CD4-positive, alpha-beta T cell (primary cell): ENCODE results near the gene ECHS1. TPM values are rescaled to one million over a fixed set of nuclear protein-coding genes. Genes with fewer than 3 reads are reported as not detected.
"Not testable (repeated sequence)": the region's sequence is repeated elsewhere in the genome, so short reads cannot be mapped to it uniquely, and the experiment has no call there.

ENCODE experiments used
- ATAC-seq: fragments of 200-7000 bp; cut with Tn5 transposase; one replicate; pipeline ENCODE4 v1.10.0; 2022; ENCODE audit warnings: mild to moderate bottlenecking; ENCODE audit not compliant: poor library complexity
- CTCF ChIA-PET: fragments of 350-600 bp; sonication (Branson Sonifier 250); formaldehyde crosslinking; loops from one replicate; lab custom pipeline; 2021; ENCODE audit warnings: antibody characterized with exemption, inconsistent platforms; lab: Charles Lee
- POLR2A ChIA-PET: fragments of 350-600 bp; sonication (Branson Sonifier 250); formaldehyde crosslinking; loops from one replicate; lab custom pipeline; 2021; ENCODE audit warnings: antibody characterized with exemption, inconsistent platforms; lab: Charles Lee
- DNase-seq, 14 experiments: peaks; one replicate each; pipeline ENCODE4 v3.0.0-alpha.2; 2013 to 2020; ENCODE audit warnings: mixed read lengths in 2 of 14
- H3K27ac ChIP-seq, 2 donors: one replicate each; pipeline versions ENCODE4 v1.5.1 to v1.7.0; 2013; ENCODE audit warnings: low read length in 2 of 2, low read depth in 1 of 2, mild to moderate bottlenecking in 1 of 2
- H3K27me3 ChIP-seq, 2 experiments: 1 replicate in 1 of 2; 2 replicates in 1 of 2; pipeline versions ENCODE4 v1.6.1 to v1.7.0; 2013; ENCODE audit warnings: low read length in 2 of 2, control low read depth in 1 of 2, mild to moderate bottlenecking in 1 of 2, moderate library complexity in 1 of 2; ENCODE audit not compliant: insufficient read depth in 2 of 2, control insufficient read depth in 1 of 2
- H3K36me3 ChIP-seq: one replicate; pipeline ENCODE4 v1.6.1; 2013; ENCODE audit warnings: low read length, control low read depth; ENCODE audit not compliant: insufficient read depth
- H3K4me1 ChIP-seq: one replicate; pipeline ENCODE4 v1.6.1; 2013; ENCODE audit warnings: low read length, control low read depth; ENCODE audit not compliant: insufficient read depth
- H3K4me3 ChIP-seq: one replicate; pipeline ENCODE4 v1.5.1; 2013; ENCODE audit warnings: mild to moderate bottlenecking, low read length, moderate library complexity
- H3K9me3 ChIP-seq, 2 experiments: 1 replicate in 1 of 2; 2 replicates in 1 of 2; pipeline versions ENCODE4 v1.6.1 to v1.7.0; 2013; ENCODE audit warnings: low read length in 2 of 2, mild to moderate bottlenecking in 2 of 2, control low read depth in 1 of 2, moderate library complexity in 1 of 2; ENCODE audit not compliant: control insufficient read depth in 1 of 2, insufficient read depth in 1 of 2
- H3K27ac Mint-ChIP-seq: one replicate; pipeline ENCODE4 v1.8.0; 2020; ENCODE audit warnings: mixed read lengths
- H3K27me3 Mint-ChIP-seq: one replicate; pipeline ENCODE4 v1.8.0; 2021; ENCODE audit warnings: mixed read lengths
- H3K36me3 Mint-ChIP-seq: one replicate; pipeline ENCODE4 v1.8.0; 2021; ENCODE audit warnings: low read depth, mixed read lengths
- H3K4me1 Mint-ChIP-seq: one replicate; pipeline ENCODE4 v1.8.0; 2021; ENCODE audit warnings: low read depth, mixed read lengths
- H3K4me3 Mint-ChIP-seq: one replicate; pipeline ENCODE4 v1.8.0; 2020; ENCODE audit warnings: mild to moderate bottlenecking, mixed read lengths
- H3K9me3 Mint-ChIP-seq: one replicate; pipeline ENCODE4 v1.8.0; 2020; ENCODE audit warnings: mixed read lengths
- intact Hi-C, 2 experiments: fragments of 100-400 bp; cut with DNase I in 1 of 2; cut with micrococcal nuclease in 1 of 2; formaldehyde crosslinking; loops; one replicate each; pipeline versions ENCODE4 v1.15.1 to v1.9.0; 2023 to 2025; cut with DNase I, micrococcal nuclease
- total RNA-seq, 174 experiments: library from RNA in 2 of 174; stranded (reverse) in 2 of 174; gene quantifications; one replicate each; pipeline ENCODE4 v1.2.3 and lab custom pipeline; 2021 to 2026
- TF ChIP-seq, protein P1 (sequence below): fragments of 200-600 bp; IDR thresholded peaks from one replicate; pipeline ENCODE4 v1.8.0; 2022; ENCODE audit warnings: antibody characterized with exemption, mild to moderate bottlenecking

The ECHS1 gene
- total RNA-seq, 2 experiments from 2014 or later = 7.6 to 8.3 TPM

DNA sequence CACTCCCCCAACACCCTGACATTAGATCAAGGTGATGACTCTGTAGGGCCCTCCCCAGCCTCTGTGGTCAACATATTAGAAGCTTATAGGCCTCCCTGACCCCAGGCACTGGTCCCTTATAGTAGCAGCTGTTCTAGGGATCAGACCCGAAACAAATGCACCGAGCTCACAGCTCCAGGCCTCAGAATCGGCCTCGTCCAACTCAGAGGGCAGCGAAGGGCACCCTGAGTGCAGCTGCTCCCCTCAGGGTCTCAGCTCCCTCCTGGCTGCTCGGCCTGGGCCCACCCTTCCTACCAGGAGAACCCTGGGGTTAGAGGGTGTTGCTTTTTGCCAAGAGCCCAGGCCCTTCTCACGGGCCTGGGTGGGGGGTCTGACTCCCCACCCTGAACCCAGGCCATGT is 5.0 kb downstream of the ECHS1 start:
- ATAC-seq = no peak
- Histone ChIP-seq H3K27me3 (no peaks in the 10 kb centered on the region), H3K4me1 (peaks cover 9% of the 10 kb centered on the region), H3K4me3 (no peak overlapping the region), H3K27ac (no peak overlapping the region), H3K9me3 (no peaks in the 10 kb centered on the region), H3K36me3 (peaks cover 52% of the 10 kb centered on the region)
- Mint-ChIP-seq H3K27me3 (no peaks in the 10 kb centered on the region), H3K4me3 (no peak overlapping the region), H3K4me1 (peaks cover 4% of the 10 kb centered on the region), H3K9me3 (no peaks in the 10 kb centered on the region), H3K27ac (no peak overlapping the region), H3K36me3 (peaks cover 44% of the 10 kb centered on the region)
- ChIA-PET CTCF (no interaction called here), POLR2A (no interaction called here)
- TF ChIP-seq, protein P1, sequence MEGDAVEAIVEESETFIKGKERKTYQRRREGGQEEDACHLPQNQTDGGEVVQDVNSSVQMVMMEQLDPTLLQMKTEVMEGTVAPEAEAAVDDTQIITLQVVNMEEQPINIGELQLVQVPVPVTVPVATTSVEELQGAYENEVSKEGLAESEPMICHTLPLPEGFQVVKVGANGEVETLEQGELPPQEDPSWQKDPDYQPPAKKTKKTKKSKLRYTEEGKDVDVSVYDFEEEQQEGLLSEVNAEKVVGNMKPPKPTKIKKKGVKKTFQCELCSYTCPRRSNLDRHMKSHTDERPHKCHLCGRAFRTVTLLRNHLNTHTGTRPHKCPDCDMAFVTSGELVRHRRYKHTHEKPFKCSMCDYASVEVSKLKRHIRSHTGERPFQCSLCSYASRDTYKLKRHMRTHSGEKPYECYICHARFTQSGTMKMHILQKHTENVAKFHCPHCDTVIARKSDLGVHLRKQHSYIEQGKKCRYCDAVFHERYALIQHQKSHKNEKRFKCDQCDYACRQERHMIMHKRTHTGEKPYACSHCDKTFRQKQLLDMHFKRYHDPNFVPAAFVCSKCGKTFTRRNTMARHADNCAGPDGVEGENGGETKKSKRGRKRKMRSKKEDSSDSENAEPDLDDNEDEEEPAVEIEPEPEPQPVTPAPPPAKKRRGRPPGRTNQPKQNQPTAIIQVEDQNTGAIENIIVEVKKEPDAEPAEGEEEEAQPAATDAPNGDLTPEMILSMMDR = no peak
- intact Hi-C loops = no loop called here
- no peak for DNase-seq

DNA sequence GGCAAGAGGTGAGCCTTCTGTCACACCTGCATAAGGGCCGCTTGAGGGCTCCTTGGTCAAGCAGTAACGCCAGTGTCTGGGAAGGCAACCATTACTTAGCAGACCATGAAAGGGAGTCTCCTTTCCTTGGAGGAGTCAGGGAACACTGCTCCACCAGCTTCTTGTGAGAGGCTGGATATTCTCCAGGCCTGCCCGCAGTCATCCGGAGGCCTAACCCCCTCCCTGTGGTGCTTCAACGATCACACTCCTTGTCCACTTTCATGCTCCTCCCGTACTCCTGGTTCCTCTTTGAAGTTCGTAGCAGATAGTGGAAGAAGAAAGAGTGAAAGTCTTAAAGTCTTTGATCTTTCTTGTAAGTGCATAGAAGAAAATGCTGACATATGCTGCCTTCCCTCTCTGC is 5.7 kb downstream of the ECHS1 start:
- CTCF ChIA-PET, H3K27ac ChIP-seq, H3K4me3 ChIP-seq, H3K27ac Mint-ChIP-seq, H3K27me3 Mint-ChIP-seq, ATAC-seq, H3K9me3 ChIP-seq, POLR2A ChIA-PET, H3K4me1 ChIP-seq, H3K9me3 Mint-ChIP-seq, H3K4me3 Mint-ChIP-seq, H3K4me1 Mint-ChIP-seq, DNase-seq, H3K27me3 ChIP-seq, intact Hi-C loops: not testable (repeated sequence)
- H3K36me3 Mint-ChIP-seq = peaks cover 44% of the 10 kb centered on the region
- H3K36me3 ChIP-seq = peaks cover 52% of the 10 kb centered on the region

DNA sequence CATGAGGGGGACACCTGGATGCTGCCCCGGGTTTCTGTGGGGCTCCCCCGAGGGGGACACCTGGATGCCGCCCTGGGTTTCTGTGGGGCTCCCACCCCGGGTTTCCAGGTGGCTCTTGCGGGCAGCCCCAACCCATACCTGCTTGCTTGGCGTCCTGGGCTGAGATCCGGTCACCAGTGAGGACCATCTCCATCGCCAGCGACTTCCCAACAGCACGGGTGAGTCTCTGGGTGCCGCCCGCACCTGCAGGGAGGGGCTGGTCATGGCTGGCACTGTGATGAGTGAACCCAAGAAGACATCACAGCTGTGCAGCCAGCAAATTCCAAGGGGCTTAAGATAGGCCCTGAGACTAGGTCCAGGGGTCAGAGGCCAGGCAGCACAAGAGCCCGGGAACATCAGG is 6.4 kb downstream of the ECHS1 start:
- ATAC-seq = no peak
- TF ChIP-seq, protein P1 = no peak
- H3K36me3 ChIP-seq = peaks cover 52% of the 10 kb centered on the region
- no peak for DNase-seq
- intact Hi-C loops = no loop called here
- H3K27me3 ChIP-seq = no peaks in the 10 kb centered on the region
- no peaks in the 10 kb centered on the region for H3K9me3 ChIP-seq
- Mint-ChIP-seq H3K36me3 (peaks cover 51% of the 10 kb centered on the region), H3K27me3 (no peaks in the 10 kb centered on the region), H3K9me3 (no peaks in the 10 kb centered on the region), H3K4me3 (no peak overlapping the region), H3K27ac (no peak overlapping the region), H3K4me1 (no peaks in the 10 kb centered on the region)
- peaks cover 1% of the 10 kb centered on the region for H3K4me1 ChIP-seq
- no peak overlapping the region for H3K4me3 ChIP-seq
- H3K27ac ChIP-seq = no peak overlapping the region
- POLR2A ChIA-PET = no interaction called here
- CTCF ChIA-PET = no interaction called here

DNA sequence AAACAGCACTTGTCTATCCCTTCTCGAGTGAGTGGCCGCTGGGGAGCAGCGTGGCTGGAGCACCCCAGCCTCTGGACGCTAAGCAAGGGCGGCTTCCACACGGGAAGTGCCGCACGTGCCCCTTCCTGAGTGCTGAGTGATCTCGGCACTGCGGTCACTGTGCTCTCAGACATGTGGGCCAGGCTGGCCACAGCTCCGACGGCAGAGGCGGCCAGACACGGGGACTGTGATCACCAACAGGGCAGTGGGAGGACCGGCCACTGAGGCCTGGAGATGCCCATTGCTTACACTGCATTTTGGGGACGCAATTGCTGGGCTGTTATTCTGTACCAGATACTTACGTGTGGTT is 7.0 kb downstream of the ECHS1 start:
- ChIA-PET CTCF (no interaction called here), POLR2A (no interaction called here)
- Mint-ChIP-seq H3K36me3 (peaks cover 51% of the 10 kb centered on the region), H3K4me1 (no peaks in the 10 kb centered on the region), H3K27me3 (no peaks in the 10 kb centered on the region), H3K27ac (no peak overlapping the region), H3K4me3 (no peak overlapping the region), H3K9me3 (no peaks in the 10 kb centered on the region)
- no peaks in the 10 kb centered on the region for H3K9me3 ChIP-seq
- intact Hi-C loops = no loop called here
- H3K36me3 ChIP-seq = peaks cover 52% of the 10 kb centered on the region
- no peak overlapping the region for H3K27ac ChIP-seq
- no peak for DNase-seq
- H3K27me3 ChIP-seq = no peaks in the 10 kb centered on the region
- peaks cover 2% of the 10 kb centered on the region for H3K4me1 ChIP-seq
- no peak for ATAC-seq
- TF ChIP-seq, protein P1 = no peak
- H3K4me3 ChIP-seq = no peak overlapping the region
